HG03378 (cell line): Measurements from ENCODE around the gene FOXD1.
"Not testable (repeated sequence)": the region's sequence is repeated elsewhere in the genome, so short reads cannot be mapped to it uniquely, and the experiment has no call there.

ENCODE experiments used
- ATAC-seq: cut with Tn5 transposase; IDR thresholded peaks from one replicate; pipeline ENCODE4 v1.9.1; 2021; ENCODE audit warnings: mild to moderate bottlenecking, moderate library complexity; ENCODE audit not compliant: unreplicated experiment

The FOXD1 gene

DNA sequence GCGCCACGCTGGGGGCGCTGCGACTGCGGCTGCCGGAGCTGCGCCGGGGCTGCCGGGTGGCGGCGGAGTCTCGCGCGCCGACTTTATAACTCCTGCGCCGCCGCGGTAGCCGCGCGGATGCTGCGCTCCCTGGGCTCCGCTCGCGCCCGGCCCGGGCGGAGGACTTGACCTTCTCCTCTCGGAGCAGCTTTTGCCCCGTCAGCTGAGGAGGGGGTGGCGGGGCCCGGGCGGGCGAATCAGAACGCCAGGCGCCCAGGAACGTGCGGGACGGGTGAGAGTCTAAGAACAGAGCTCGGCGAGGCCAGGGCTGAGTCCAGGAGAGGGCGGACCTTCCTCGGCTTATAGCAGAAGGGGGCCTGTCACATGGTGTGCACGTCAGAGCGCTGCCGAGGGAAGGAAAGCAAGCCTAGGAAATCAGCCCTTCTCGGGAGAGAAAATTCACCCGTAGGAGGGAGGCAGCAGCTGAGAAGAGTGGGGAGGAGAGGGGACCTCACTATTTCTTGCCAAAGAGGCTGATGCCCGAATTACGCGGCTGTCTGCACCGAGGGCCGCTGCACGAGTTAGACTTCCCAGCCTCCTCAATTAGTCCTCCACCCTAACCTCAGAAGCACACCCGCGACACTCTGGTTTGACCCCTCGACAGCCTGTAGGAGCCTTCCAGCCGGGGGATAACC, at the start of gene FOXD1:
Gene FOXD1 (minus strand): TSS at position 315 of the 674 bp plus-strand sequence. CDS start 415 bp downstream, outside the sequence.
- no peak for ATAC-seq

DNA sequence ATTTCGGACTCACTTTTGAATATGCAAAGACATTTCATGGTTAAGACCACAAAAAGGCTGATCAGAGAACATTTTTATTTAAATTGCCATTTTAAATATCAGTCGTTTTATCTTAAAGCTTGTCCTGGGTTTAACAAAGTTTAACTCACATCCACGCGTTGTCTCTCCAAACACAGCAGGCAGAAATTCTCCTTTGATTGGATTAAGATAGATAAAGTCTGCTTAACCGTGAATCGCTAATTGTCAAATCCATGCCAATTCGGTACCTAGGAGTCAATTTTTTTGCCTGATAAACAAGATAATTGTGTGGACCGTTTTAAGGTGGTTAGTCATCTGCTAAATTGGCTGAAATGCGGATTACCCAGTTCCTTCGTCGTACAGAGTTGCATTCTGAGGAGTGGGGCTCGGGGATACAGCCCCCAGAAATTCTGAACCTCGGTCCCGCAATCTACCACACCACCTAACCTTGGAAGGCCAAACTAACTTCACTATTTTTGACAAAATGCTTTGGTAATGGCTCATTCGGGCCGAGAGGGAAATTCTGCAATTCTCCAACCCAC, 49.0 kb upstream of the FOXD1 start:
- ATAC-seq = no peak

GRCh38 chr5:73496984-73497457, 48.4 kb upstream of the FOXD1 start:
- ATAC-seq = no peak

- no peak for ATAC-seq
Measured at GRCh38 chr5:73495772-73496335, 47.3 kb upstream of the FOXD1 start.

DNA sequence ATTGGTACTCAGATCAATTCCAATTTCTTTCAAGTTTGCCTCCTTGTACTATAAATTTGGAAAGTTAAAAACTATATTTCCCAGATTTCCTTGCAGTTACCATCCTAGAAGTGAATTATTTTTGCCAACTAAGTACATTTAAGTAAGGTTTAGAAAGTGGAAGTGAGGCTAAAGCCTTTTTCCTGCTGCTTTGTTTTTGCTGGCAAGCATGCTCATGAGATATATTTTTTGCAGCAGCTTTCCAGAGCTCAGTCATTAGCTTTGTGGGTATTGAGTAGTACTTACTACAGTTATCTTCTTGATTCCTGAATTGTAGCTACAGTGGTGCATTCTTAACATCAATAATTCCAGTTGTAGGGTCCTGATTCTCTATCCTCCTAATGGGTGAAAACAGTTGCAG, 46.1 kb upstream of the FOXD1 start:
- ATAC-seq = no peak

DNA sequence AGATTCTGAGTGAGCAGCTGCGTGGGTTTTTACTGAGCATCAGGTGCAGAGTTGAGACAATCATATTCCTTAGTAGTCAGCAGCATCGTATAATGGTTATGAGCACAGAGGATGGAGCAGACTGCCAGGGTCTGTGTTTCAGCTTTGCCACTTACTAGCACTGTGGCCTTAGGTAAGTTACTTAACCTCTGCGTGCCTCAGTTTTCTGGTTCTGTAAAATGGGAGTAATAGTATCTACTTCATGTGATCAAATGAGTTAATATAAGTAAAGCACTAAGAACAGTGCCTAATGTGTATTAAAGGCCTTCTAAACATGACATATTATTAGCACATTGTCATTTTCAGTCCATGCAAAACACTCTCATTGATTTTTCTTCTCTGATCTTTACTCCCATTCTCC, 44.8 kb upstream of the FOXD1 start:
- ATAC-seq = no peak

- no peak for ATAC-seq
Measured at GRCh38 chr5:73491155-73491554, 42.6 kb upstream of the FOXD1 start.

GRCh38 chr5:73490088-73490487, 41.5 kb upstream of the FOXD1 start:
- ATAC-seq = no peak

DNA sequence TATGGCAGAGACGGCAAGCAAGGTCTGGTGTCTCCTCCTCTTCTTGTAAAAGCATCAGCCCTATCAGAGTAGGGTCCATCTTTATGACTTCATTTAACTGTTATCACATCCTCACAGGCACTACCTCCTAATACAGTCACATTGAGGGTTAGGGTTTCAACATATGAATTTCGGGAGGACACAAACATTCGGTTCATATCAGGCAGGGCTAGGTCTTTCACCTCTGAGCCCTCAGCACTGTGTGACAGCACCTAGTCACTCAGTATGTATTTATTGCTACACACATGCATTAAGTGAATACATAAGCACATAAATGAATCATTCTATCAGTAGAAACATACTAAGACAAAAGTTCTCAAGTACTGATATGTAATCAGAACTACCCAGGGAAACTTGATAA, 40.2 kb upstream of the FOXD1 start:
- no peak for ATAC-seq

DNA sequence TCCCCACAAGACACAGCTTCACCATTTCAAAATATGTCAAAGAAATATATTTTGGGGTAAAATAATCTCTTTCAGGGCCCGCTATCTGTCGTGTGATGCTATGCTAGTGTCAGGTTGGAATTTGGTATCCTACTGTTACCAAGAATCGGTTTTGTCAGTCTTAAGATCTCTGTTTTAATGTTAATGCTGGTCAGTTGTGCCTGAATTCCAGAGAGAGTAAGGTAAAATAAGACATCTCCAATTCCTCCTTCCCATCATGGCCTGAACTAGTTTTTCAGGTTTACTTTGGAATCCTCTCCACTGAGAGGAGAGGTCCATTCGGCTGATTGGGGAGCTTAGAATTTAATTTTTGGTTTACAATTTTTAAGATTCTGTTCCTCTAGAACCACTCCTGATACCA, 39.2 kb upstream of the FOXD1 start:
- no peak for ATAC-seq

GRCh38 chr5:73487257-73487656, 38.7 kb upstream of the FOXD1 start:
- not testable (repeated sequence) for ATAC-seq

DNA sequence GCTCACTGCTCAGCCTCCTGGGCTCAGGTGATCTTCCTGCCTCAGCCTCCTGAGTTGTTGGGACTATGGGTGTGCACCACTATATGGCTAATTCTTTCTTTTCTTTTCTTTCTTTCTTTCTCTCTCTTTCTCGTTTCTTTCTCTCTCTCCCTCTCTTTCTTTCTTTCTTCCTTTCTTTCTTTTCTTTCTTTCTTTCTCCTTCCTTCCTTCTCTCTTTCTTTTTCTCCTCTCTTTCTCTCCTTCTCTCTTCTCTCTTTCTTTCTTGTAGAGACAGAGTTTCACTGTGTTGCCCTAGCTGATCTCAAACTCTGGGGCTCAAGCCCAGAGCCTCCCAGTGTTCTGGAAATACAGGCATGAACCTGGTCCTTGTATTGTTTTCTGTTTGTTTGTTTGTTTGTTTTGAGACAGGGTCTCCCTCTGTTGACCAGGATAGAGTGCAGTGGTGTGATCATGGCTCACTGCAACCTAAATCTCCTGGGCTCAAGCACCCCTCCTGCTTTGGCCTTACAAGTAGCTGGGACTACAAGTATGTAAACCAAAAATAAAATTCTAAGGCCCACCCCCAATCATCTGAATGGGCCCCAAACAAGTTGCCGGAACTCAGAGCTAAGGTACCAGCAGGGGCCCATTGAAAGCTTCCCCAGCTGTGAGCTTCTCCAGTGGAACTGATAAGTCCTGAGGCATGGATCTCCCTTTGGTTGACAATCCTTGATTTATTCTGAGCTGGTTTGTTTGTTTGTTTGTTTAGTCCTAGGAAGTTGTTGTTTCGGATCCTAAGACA, 37.7 kb upstream of the FOXD1 start:
- no peak for ATAC-seq

GRCh38 chr5:73485715-73486114, 37.1 kb upstream of the FOXD1 start:
- ATAC-seq = no peak

DNA sequence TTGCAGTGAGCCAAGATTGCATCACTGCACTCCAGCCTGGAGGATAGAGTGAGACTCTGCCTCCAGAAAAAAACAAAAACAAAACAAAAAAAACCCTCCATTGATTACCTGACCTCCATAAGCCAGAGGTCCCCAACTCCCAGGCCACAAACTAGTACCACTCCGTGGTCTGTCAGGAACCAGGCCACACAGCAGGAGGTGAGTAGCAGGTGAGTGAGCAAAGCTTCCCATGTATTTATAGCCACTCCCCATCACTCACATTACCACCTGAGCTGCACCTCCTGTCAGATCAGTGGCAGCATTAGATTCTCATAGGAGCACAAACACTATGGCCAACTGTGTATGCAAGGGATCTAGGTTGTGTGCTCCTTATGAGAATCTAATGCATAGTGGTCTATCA, 35.9 kb upstream of the FOXD1 start:
- no peak for ATAC-seq

DNA sequence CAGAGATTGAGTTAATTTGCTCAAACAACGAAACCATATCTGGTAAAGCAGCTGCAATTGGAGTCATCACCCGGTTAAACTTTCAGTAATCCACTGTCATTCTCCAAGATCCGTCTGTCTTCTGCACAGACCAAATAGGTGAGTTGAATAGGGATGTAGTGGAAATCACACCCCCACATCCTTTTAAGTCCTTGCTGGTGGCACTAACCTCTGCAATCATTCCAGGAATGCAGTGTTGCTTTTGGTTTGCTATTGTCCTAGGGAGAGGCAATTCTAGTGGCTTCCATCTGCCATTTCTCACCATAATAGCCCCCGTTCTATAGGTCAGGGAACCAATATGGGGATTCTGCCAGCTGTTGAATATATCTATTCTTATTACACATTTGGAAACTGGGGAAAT, 35.1 kb upstream of the FOXD1 start:
- ATAC-seq = no peak

- no peak for ATAC-seq
Measured at GRCh38 chr5:73482383-73483136, 34.0 kb upstream of the FOXD1 start.

DNA sequence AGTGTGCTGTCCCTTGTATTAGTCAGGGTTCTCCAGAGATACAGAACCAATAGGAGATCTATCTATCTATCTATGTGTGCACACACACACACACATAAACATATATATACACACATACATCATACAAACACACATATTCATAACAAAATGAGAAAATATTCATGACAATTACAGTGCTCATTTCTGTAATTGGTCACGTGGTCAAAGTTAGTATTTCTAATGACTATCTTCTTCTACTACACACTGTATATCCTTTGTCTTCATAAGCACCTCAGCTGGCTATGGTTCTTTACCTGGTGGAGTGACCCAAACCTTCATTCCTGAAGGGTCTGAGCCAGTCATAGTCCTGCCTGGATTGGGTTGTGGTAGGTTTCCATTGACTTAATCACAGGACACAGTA, 31.9 kb upstream of the FOXD1 start:
- ATAC-seq = no peak

DNA sequence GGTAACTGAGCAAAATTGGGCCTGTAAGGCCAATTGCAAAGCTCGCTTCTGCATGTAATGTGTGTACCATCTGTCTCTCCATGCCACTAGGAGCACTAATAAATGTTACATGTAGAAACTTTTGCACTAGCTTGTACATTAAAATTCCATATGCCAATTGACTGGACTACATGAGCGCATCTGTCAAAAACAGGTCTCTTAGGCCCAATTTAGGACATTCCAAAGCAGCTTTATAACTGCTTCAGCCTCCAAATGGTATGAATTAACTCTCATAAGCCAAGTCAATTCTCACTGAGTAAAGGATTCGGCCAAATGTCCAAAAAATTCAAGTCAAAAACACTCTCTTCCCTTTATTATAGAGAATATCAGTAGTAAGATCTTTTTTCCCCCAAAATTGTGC, 23.5 kb upstream of the FOXD1 start:
- ATAC-seq = no peak

GRCh38 chr5:73471654-73472053, 23.1 kb upstream of the FOXD1 start:
- ATAC-seq = no peak

GRCh38 chr5:73469878-73470277, 21.3 kb upstream of the FOXD1 start:
- no peak for ATAC-seq

DNA sequence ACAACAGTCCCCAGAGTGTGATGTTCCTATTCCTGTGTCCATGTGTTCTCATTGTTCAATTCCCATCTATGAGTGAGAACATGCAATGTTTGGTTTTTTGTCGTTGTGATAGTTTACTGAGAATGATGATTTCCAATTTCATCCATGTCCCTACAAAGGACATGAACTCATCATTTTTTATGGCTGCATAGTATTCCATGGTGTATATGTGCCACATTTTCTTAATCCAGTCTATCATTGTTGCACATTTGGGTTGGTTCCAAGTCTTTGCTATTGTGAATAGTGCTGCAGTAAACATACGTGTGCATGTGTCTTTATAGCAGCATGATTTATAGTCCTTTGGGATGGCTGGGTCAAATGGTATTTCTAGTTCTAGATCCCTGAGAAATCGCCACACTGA, 20.1 kb upstream of the FOXD1 start:
- not testable (repeated sequence) for ATAC-seq
